KMS-11 (cell line): ENCODE results near the gene SORCS2.

Experiments used
- H2AFZ ChIP-seq: fragments of 200-600 bp; sonication (generic); 2 replicates; pipeline ENCODE4 v1.6.1; 2016; ENCODE audit warnings: antibody characterized with exemption, mixed run types, low read depth
- H3K27ac ChIP-seq: fragments of 200-600 bp; sonication (generic); 2 replicates; pipeline ENCODE4 v1.6.1; 2016; ENCODE audit warnings: mild to moderate bottlenecking, mixed run types
- H3K27me3 ChIP-seq: fragments of 200-600 bp; sonication (generic); 2 replicates; pipeline ENCODE4 v1.6.1; 2017; ENCODE audit warnings: mild to moderate bottlenecking, low read depth, mixed run types, moderate library complexity; ENCODE audit not compliant: insufficient read depth
- H3K36me3 ChIP-seq: fragments of 200-600 bp; sonication (generic); 2 replicates; pipeline ENCODE4 v1.6.1; 2017; ENCODE audit warnings: mild to moderate bottlenecking, mixed run types; ENCODE audit not compliant: insufficient read depth
- H3K4me1 ChIP-seq: fragments of 200-600 bp; sonication (generic); 2 replicates; pipeline ENCODE4 v1.6.1; 2016; ENCODE audit warnings: mild to moderate bottlenecking, low read depth, mixed run types; ENCODE audit not compliant: poor library complexity, severe bottlenecking
- H3K4me2 ChIP-seq: fragments of 200-600 bp; sonication (generic); 2 replicates; pipeline ENCODE4 v1.7.0; 2016; ENCODE audit warnings: mild to moderate bottlenecking, mixed run types
- H3K4me3 ChIP-seq: fragments of 200-600 bp; sonication (generic); IDR thresholded peaks from 2 replicates; pipeline ENCODE4 v1.6.1; 2017; ENCODE audit warnings: low read depth, low read length, mixed read lengths; ENCODE audit not compliant: insufficient read depth
- H3K79me2 ChIP-seq: fragments of 200-600 bp; sonication (generic); 2 replicates; pipeline ENCODE4 v1.6.1; 2016; ENCODE audit warnings: low read depth, mixed run types; ENCODE audit not compliant: insufficient read depth
- H3K9ac ChIP-seq: fragments of 200-600 bp; sonication (generic); 2 replicates; pipeline ENCODE4 v1.6.1; 2016; ENCODE audit warnings: mild to moderate bottlenecking, mixed run types
- H4K20me1 ChIP-seq: fragments of 200-600 bp; sonication (generic); 2 replicates; pipeline ENCODE4 v1.6.1; 2016; ENCODE audit warnings: mild to moderate bottlenecking, mixed run types; ENCODE audit not compliant: insufficient read depth
- CTCF ChIP-seq: fragments of 200-600 bp; sonication (generic); conservative IDR thresholded peaks from 2 replicates; pipeline ENCODE4 v1.6.1; 2017; ENCODE audit warnings: low read depth, mild to moderate bottlenecking, antibody characterized with exemption, low read length, moderate library complexity, mixed read lengths

Gene SORCS2

DNA sequence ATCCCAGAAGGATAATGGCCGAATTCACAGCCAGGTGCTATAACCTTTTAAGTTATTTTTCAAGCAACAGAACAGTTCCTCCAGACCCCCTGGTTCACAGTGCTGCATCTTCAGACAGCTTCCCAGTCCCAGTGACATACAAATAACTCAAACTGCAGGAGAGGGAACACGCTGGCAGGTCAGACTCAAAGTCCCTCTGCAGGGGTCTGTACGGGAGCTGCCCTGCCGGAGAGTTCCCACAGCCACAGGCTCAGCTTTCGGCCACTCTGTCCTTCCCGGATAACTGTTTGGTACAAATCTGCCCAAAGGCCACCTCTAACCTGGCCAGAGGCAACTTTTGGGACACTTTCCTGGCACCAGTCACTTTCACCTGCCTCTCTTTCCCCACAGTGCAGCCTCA lies 517.1 kb downstream of the SORCS2 start:
- Histone ChIP-seq H3K79me2 (no peaks in the 10 kb centered on the region), H2AFZ (no peak overlapping the region), H4K20me1 (no peaks in the 10 kb centered on the region), H3K36me3 (no peaks in the 10 kb centered on the region), H3K9ac (no peak overlapping the region), H3K4me3 (no peak overlapping the region), H3K27me3 (no peaks in the 10 kb centered on the region; the same call in 1 of the 2 replicates), H3K27ac (no peak overlapping the region), H3K4me2 (no peak overlapping the region), H3K4me1 (no peaks in the 10 kb centered on the region)
- TF ChIP-seq CTCF = no peak

GRCh38 chr4:7710126-7710525 lies 517.8 kb downstream of the SORCS2 start:
- Histone ChIP-seq H3K4me3 (no peak overlapping the region), H2AFZ (no peak overlapping the region), H3K4me1 (no peaks in the 10 kb centered on the region), H3K36me3 (no peaks in the 10 kb centered on the region), H4K20me1 (no peaks in the 10 kb centered on the region), H3K4me2 (no peak overlapping the region), H3K27ac (no peak overlapping the region), H3K9ac (no peak overlapping the region), H3K79me2 (no peaks in the 10 kb centered on the region), H3K27me3 (no peaks in the 10 kb centered on the region; the same call in 1 of the 2 replicates)
- no peak for TF ChIP-seq CTCF

GRCh38 chr4:7710576-7711306 lies 518.4 kb downstream of the SORCS2 start:
- H3K27ac ChIP-seq = no peak overlapping the region
- H3K27me3 ChIP-seq = no peaks in the 10 kb centered on the region; the same call in 1 of the 2 replicates
- H3K4me3 ChIP-seq = no peak overlapping the region
- no peak overlapping the region for H3K9ac ChIP-seq
- H3K36me3 ChIP-seq = no peaks in the 10 kb centered on the region
- H4K20me1 ChIP-seq = no peaks in the 10 kb centered on the region
- no peak overlapping the region for H3K4me2 ChIP-seq
- H3K79me2 ChIP-seq = no peaks in the 10 kb centered on the region
- H2AFZ ChIP-seq = no peak overlapping the region
- no peaks in the 10 kb centered on the region for H3K4me1 ChIP-seq
- no peak for TF ChIP-seq CTCF

- no peaks in the 10 kb centered on the region for H4K20me1 ChIP-seq
- H3K27me3 ChIP-seq = no peaks in the 10 kb centered on the region; the same call in 1 of the 2 replicates
- H3K79me2 ChIP-seq = no peaks in the 10 kb centered on the region
- no peak overlapping the region for H3K9ac ChIP-seq
- TF ChIP-seq CTCF = no peak
- no peak overlapping the region for H2AFZ ChIP-seq
- H3K4me2 ChIP-seq = no peak overlapping the region
- no peaks in the 10 kb centered on the region for H3K36me3 ChIP-seq
- no peak overlapping the region for H3K4me3 ChIP-seq
- no peaks in the 10 kb centered on the region for H3K4me1 ChIP-seq
- no peak overlapping the region for H3K27ac ChIP-seq
These were observed 519.1 kb downstream of the SORCS2 start for GRCh38 chr4:7711307-7711963.
